Liver (tissue), 9 donors: Measurements from ENCODE around the gene ATG4B. TPM values are rescaled to one million over a fixed set of nuclear protein-coding genes. Genes with fewer than 3 reads are reported as not detected.

Experiments used
- DNase-seq: peaks from one replicate; pipeline ENCODE4 v3.0.0-alpha.2; 2017; ENCODE audit warnings: low spot score
- H3K27ac ChIP-seq, 2 donors: one replicate each; pipeline ENCODE4 v1.7.0; 2013; ENCODE audit warnings: inconsistent platforms in 2 of 2, low read length in 2 of 2, control low read depth in 1 of 2, low read depth in 1 of 2, mild to moderate bottlenecking in 1 of 2
- H3K27me3 ChIP-seq, 4 donors: one replicate each; pipeline versions ENCODE4 v1.6.1 to v1.7.0; 2013; ENCODE audit warnings: low read length in 3 of 4, inconsistent platforms in 1 of 4, mild to moderate bottlenecking in 1 of 4, moderate library complexity in 1 of 4; ENCODE audit not compliant: control insufficient read depth in 4 of 4, insufficient read depth in 4 of 4
- H3K36me3 ChIP-seq, 4 donors: one replicate each; pipeline versions ENCODE4 v1.6.1 to v1.7.0; 2013; ENCODE audit warnings: low read length in 3 of 4, mild to moderate bottlenecking in 3 of 4, low read depth in 1 of 4, moderate library complexity in 1 of 4; ENCODE audit not compliant: control insufficient read depth in 4 of 4, insufficient read depth in 3 of 4
- H3K4me1 ChIP-seq, 4 donors: one replicate each; pipeline versions ENCODE4 v1.6.1 to v1.7.0; 2013; ENCODE audit warnings: low read length in 3 of 4, mild to moderate bottlenecking in 3 of 4, moderate library complexity in 1 of 4; ENCODE audit not compliant: control insufficient read depth in 4 of 4, insufficient read depth in 4 of 4
- H3K4me3 ChIP-seq, 3 donors: one replicate each; pipeline versions ENCODE4 v1.6.1 to v1.7.0; 2013; ENCODE audit warnings: low read length in 3 of 3, control low read depth in 1 of 3, low read depth in 1 of 3, mild to moderate bottlenecking in 1 of 3
- H3K9ac ChIP-seq, 2 donors: one replicate each; pipeline ENCODE4 v1.7.0; 2013; ENCODE audit warnings: low read length in 2 of 2, mild to moderate bottlenecking in 2 of 2, moderate library complexity in 2 of 2, control low read depth in 1 of 2, low read depth in 1 of 2
- H3K9me3 ChIP-seq, 4 donors: one replicate each; pipeline versions ENCODE4 v1.6.1 to v1.7.0; 2013; ENCODE audit warnings: low read length in 3 of 4; ENCODE audit not compliant: control insufficient read depth in 4 of 4
- CTCF ChIP-seq: fragments of 150-350 bp; IDR thresholded peaks from 2 replicates; pipeline ENCODE4 v1.5.1; 2017; ENCODE audit warnings: improper control_type of control experiment, low read depth, low read length; ENCODE audit not compliant: missing input control
- EGR1 ChIP-seq, 2 donors: IDR thresholded peaks; 2 replicates each; pipeline ENCODE4 v1.6.1; 2016 to 2018; ENCODE audit warnings: antibody characterized with exemption in 2 of 2, low read depth in 2 of 2
- FOXA2 ChIP-seq: IDR thresholded peaks from 2 replicates; pipeline ENCODE4 v1.6.1; 2016; ENCODE audit warnings: antibody characterized with exemption
- HNF4A ChIP-seq, 2 donors: conservative IDR thresholded peaks; 2 replicates each; pipeline ENCODE4 v1.6.1; 2016; ENCODE audit warnings: antibody characterized with exemption in 2 of 2, mild to moderate bottlenecking in 2 of 2
- JUND ChIP-seq, 2 donors: IDR thresholded peaks; 2 replicates each; pipeline ENCODE4 v1.6.1; 2016; ENCODE audit warnings: antibody characterized with exemption in 2 of 2
- NR2F2 ChIP-seq: IDR thresholded peaks from 2 replicates; pipeline ENCODE4 v1.6.1; 2016; ENCODE audit warnings: antibody characterized with exemption
- RAD21 ChIP-seq, 2 donors: IDR thresholded peaks; 2 replicates each; pipeline ENCODE4 v1.6.1; 2016; ENCODE audit warnings: antibody characterized with exemption in 2 of 2, mild to moderate bottlenecking in 2 of 2
- RXRA ChIP-seq, 2 donors: IDR thresholded peaks; 2 replicates each; pipeline ENCODE4 v1.6.1; 2017 to 2018; ENCODE audit warnings: antibody characterized with exemption in 2 of 2, mild to moderate bottlenecking in 1 of 2
- SP1 ChIP-seq: IDR thresholded peaks from 2 replicates; pipeline ENCODE4 v1.6.1; 2018; ENCODE audit warnings: antibody characterized with exemption, mild to moderate bottlenecking
- TAF1 ChIP-seq: conservative IDR thresholded peaks from 2 replicates; pipeline ENCODE4 v1.6.1; 2016; ENCODE audit warnings: antibody characterized with exemption, mild to moderate bottlenecking
- YY1 ChIP-seq: IDR thresholded peaks from 2 replicates; pipeline ENCODE4 v1.6.1; 2016; ENCODE audit warnings: antibody characterized with exemption, mild to moderate bottlenecking
- WGBS: extraction: QIAGEN DNeasy Blood & Tissue Kit; methylation state at CpG from one replicate; pipeline ENCODE4 v1.1.7; 2013; 5-methylcytosine and 5-hydroxymethylcytosine counted together
- polyA plus RNA-seq, 2 donors: library from polyadenylated mRNA; stranded (reverse) in 1 of 2; unstranded in 1 of 2; fragments of 200-250 nt in 1 of 2; fragments of >200 nt in 1 of 2; fragmentation: Nextera tagmentation in 1 of 2; extraction: Ambion mirVana in 1 of 2; gene quantifications; one replicate each; pipeline versions ENCODE4 v1.2.1 to v1.2.3, GENCODE V29; 2013 to 2015
- total RNA-seq, 2 donors: library from RNA; depleted of rRNA; stranded (reverse); fragments of >200 nt; gene quantifications; one replicate each; pipeline ENCODE4 v1.2.3, GENCODE V29; 2014
- TF ChIP-seq, protein P1 (sequence below): IDR thresholded peaks from 2 replicates; pipeline ENCODE4 v1.6.1; 2016; ENCODE audit warnings: antibody characterized with exemption
- TF ChIP-seq, protein P2 (sequence below): IDR thresholded peaks from 2 replicates; pipeline ENCODE4 v1.6.1; 2016; ENCODE audit warnings: antibody characterized with exemption, mild to moderate bottlenecking
- TF ChIP-seq, protein P3 (sequence below): IDR thresholded peaks from 2 replicates; pipeline ENCODE4 v1.6.1; 2016; ENCODE audit warnings: antibody characterized with exemption
- donor health status: healthy.
- donor health status: healthy.
- donor health status: healthy.
- donor health status: healthy.
- donor health status: healthy.

ATG4B gene
- total and polyA plus RNA-seq, 4 donors, result 31.0 to 50.3 (median 37.7) TPM

DNA sequence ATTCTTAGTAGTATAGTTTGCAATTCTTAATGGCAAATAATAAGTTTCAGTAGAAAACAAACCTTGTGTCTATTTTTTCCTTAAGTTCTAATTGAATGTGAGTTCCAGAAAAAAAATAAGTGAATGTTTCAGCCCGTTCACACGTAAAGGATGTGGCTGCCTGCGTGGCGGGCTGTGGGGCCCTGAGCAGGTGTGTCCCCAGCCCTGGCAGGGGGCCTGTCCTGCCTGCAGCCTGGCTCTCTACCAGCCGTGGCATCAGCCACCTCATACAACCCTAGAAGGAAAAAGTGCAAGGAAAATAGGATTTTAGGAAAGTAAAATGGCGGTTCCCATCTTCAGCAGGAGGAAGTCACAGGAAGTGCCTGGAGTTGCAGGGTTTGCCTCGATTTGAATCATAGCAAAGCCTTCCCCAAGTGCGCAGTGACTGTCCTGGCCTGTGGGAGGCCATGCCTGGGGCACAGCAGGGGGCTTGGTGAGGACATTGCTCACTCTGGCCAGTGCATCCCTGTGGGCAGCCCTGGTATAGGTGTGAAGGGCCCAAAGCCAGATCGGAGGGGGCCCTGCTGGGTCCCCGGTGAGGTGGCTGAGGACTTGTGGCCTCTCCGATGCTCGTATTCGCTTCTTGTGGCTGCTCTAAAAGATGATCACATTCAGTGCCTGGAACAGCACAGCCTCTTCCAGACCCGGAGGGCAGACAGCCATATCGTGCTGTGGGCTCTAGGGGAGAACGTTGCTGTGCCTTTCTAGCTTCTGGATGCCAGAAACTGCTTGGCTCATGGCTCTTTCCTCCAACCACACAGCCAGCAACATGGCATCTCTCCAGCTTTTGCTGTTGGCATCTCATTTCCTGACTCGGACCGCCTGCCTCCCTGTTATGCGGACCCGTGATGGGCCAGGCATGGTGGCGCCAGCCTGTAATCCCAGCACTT is 36.6 kb downstream of the ATG4B start (continued):
- TF ChIP-seq, protein P1, sequence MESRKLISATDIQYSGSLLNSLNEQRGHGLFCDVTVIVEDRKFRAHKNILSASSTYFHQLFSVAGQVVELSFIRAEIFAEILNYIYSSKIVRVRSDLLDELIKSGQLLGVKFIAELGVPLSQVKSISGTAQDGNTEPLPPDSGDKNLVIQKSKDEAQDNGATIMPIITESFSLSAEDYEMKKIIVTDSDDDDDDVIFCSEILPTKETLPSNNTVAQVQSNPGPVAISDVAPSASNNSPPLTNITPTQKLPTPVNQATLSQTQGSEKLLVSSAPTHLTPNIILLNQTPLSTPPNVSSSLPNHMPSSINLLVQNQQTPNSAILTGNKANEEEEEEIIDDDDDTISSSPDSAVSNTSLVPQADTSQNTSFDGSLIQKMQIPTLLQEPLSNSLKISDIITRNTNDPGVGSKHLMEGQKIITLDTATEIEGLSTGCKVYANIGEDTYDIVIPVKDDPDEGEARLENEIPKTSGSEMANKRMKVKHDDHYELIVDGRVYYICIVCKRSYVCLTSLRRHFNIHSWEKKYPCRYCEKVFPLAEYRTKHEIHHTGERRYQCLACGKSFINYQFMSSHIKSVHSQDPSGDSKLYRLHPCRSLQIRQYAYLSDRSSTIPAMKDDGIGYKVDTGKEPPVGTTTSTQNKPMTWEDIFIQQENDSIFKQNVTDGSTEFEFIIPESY, result no peak
- TF ChIP-seq NR2F2 (no peak), FOXA2 (no peak), HNF4A (conservative IDR thresholded peaks at IDR 0.05) (no peak)

DNA sequence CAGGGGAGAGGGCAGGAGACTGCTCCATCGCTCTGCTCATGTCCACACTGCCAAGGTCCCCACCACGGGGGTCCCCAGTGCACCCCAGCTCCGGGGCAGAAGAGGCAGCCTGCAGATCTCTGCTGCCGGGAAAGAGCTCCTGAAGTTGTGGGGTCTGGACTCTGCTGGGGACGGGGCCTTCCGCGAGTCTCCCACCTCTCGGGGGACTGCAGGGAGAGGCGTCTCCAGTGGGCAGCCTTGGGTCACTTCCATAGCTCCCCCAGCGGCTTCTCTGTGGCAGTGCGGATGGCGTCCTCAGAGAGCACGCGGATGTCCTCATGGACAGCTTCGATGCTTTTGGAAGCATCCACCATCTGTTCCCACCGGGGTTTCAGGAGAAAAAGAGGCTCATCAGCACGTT is 38.4 kb downstream of the ATG4B start:
- TF ChIP-seq RAD21 (IDR thresholded peaks at IDR 0.05), result no peak
- no peak for TF ChIP-seq YY1
- TF ChIP-seq TAF1, result no peak
- TF ChIP-seq HNF4A (conservative IDR thresholded peaks at IDR 0.05), result no peak
- TF ChIP-seq FOXA2, result no peak
- no peak for TF ChIP-seq SP1
- TF ChIP-seq NR2F2, result no peak
- TF ChIP-seq, protein P2, sequence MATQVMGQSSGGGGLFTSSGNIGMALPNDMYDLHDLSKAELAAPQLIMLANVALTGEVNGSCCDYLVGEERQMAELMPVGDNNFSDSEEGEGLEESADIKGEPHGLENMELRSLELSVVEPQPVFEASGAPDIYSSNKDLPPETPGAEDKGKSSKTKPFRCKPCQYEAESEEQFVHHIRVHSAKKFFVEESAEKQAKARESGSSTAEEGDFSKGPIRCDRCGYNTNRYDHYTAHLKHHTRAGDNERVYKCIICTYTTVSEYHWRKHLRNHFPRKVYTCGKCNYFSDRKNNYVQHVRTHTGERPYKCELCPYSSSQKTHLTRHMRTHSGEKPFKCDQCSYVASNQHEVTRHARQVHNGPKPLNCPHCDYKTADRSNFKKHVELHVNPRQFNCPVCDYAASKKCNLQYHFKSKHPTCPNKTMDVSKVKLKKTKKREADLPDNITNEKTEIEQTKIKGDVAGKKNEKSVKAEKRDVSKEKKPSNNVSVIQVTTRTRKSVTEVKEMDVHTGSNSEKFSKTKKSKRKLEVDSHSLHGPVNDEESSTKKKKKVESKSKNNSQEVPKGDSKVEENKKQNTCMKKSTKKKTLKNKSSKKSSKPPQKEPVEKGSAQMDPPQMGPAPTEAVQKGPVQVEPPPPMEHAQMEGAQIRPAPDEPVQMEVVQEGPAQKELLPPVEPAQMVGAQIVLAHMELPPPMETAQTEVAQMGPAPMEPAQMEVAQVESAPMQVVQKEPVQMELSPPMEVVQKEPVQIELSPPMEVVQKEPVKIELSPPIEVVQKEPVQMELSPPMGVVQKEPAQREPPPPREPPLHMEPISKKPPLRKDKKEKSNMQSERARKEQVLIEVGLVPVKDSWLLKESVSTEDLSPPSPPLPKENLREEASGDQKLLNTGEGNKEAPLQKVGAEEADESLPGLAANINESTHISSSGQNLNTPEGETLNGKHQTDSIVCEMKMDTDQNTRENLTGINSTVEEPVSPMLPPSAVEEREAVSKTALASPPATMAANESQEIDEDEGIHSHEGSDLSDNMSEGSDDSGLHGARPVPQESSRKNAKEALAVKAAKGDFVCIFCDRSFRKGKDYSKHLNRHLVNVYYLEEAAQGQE, result no peak
- Histone ChIP-seq H3K9ac (no peak overlapping the region), H3K27ac (no peak overlapping the region), H3K36me3 (peaks cover 0 to 28% (median 2%) of the 10 kb centered on the region in 4 donors), H3K4me3 (no peak overlapping the region), H3K4me1 (peaks cover 0 to 9% (median 0%) of the 10 kb centered on the region in 4 donors), H3K9me3 (no peaks in the 10 kb centered on the region), H3K27me3 (no peaks in the 10 kb centered on the region)
- WGBS, result 88% methylated on average over 17 of the region's 17 CpGs
- DNase-seq, result no peak

GRCh38 chr2:241676665-241677064 is 39.2 kb downstream of the ATG4B start:
- H3K27ac ChIP-seq, result no peak overlapping the region
- peaks cover 0 to 9% (median 0%) of the 10 kb centered on the region in 4 donors for H3K4me1 ChIP-seq
- H3K9me3 ChIP-seq, result no peaks in the 10 kb centered on the region
- WGBS, result 92% methylated on average over 17 of the region's 17 CpGs
- H3K36me3 ChIP-seq, result peaks cover 0 to 20% (median 2%) of the 10 kb centered on the region in 4 donors
- H3K9ac ChIP-seq, result no peak overlapping the region
- no peak overlapping the region for H3K4me3 ChIP-seq
- H3K27me3 ChIP-seq, result no peaks in the 10 kb centered on the region
- no peak for DNase-seq
- no peak for TF ChIP-seq TAF1
- TF ChIP-seq, protein P2, result no peak
- TF ChIP-seq HNF4A (conservative IDR thresholded peaks at IDR 0.05), result no peak
- TF ChIP-seq, protein P1, result no peak
- TF ChIP-seq, protein P3, sequence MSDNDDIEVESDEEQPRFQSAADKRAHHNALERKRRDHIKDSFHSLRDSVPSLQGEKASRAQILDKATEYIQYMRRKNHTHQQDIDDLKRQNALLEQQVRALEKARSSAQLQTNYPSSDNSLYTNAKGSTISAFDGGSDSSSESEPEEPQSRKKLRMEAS, result no peak
- TF ChIP-seq JUND (IDR thresholded peaks at IDR 0.05), result no peak
- no peak for TF ChIP-seq YY1
- no peak for TF ChIP-seq EGR1 (IDR thresholded peaks at IDR 0.05; ENCODE audit: low read depth in 2 of 2)
- no peak for TF ChIP-seq SP1
- TF ChIP-seq RXRA (IDR thresholded peaks at IDR 0.05), result no peak
- no peak for TF ChIP-seq FOXA2
- no peak for TF ChIP-seq NR2F2
- no peak for TF ChIP-seq CTCF
